NCI-H146 (cell line): ENCODE data around the gene S100Z.
"Not testable (repeated sequence)": the region's sequence is repeated elsewhere in the genome, so short reads cannot be mapped to it uniquely, and the experiment has no call there.

Source experiments
- DNase-seq: peaks from one replicate; lab custom pipeline; 2025; lab: John Stamatoyannopoulos, UW

Gene S100Z

DNA sequence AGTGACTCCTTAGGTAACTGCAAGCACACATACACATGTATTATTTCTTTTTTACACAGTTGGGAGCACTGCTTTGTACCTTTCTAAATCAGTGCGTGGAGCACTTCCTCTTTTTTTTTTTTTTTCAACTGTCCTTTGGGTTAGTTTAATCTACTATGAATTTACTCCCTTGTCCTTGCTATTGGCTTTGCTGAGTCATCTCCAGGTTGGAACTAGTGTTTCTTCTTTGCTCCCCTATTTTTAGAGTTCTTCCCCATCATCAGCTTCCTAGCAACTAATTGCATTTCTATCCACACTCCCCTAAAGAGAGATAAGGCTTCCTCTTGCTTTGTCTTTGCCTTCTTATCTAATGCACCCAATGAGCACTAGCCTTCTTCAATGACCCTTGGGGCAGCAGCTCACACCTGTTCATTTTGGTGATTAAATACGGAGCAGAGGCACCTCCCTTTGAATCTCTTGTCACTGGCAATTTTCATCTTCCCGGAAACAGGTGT lies 24.3 kb downstream of the S100Z start:
- DNase-seq, result peak; percentile 81

DNA sequence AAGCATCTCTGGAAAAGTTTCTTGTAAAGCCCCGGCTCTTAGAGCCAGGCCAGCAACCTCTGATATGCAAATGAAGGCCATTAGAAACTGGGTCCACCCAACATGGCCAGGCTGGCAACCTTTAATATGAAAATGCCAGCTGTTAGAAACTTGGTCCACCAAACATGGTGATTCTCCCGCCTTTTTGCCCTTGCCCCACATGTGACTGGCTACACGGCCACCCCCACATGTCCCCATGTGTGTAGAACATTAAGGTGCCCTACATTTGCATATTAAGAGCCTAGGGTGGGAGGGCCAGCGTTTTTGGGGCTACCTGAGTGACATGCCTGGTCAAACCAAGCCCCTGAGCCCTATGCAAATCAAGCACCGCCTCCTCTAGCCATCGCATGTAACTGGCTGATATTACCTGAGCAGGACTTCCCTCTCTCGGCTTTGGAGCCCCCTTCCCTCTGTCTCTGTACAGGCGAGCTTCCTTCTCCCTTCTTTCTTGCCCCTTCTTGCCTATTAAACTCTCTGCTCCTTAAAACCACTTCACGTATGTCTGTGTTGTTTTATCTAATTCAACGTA lies 39.0 kb downstream of the S100Z start:
- DNase-seq, result no peak

DNA sequence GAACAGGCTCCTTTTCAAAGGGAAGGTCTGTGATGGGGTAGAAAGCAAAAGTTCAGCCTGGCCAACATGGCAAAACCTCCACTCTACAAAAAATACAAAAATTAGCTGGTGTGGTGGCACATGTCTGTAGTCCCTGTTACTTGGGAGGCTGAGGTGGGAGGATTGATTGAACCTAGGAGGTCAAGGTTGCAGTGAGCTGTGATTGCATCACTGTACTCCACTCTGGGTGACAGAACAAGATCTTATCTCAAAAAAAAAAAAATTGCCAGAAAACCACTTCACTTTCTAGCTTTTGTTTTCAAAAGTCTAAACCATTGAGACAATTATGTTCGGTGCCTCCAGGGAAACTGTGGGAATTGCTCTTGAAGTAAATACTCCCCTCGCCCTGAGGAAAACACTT lies 43.5 kb downstream of the S100Z start:
- no peak for DNase-seq

DNA sequence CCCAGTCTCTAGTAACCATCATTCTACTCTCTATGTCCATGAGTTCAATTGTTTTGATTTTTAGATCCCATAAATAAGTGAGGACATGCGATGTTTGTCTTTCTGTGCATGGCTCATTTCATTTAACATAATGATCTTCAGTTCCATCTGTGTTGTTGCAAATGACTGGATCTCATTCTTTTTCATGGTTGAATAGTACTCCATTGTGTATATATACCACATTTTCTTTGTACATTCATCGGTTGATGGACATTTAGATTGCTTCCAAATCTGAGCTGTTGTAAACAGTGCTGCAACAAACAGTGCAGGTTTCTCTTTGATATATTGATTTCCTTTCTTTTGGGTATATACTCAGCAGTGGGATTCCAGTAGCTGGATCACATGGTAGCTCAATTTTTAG lies 46.4 kb downstream of the S100Z start:
- DNase-seq, result no peak

DNA sequence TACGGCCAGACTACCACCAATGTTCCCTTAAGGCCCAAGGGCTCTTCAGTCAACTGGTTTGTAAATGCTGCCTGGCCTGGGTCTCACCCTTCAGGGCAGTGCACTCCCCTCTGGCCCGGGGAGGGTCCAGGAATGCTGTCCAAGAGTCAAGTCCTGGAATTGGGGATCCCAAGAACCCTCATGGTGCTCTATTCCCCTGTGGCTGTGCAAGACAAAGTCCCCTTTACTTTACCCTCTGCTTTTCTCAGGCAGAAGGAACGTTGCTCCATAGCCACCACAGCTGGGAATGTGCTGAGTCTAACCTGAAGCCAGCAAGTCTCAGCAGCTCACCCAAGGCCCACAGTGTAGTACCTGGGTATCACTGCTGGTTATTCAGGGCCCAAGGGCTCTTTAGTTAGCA lies 51.7 kb downstream of the S100Z start:
- no peak for DNase-seq

DNA sequence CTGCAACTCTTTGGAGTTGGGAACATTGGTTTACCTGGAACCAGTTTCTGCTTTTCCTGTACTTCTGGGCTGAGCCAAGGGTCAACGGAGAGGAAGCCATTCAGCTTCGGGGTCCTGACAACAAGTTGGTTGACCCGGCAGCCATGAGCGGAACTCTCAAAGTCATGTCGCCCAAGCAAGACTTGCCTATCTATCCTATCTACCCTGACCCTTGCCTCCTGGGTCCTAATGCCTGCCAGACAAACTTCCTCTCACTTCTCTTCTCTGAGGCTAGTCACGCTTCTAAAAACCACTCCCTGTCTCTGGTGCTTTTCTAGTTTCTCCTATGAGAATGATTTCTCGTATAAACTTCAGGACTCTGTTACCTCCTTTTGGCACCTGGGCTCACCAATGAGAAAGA lies 58.4 kb downstream of the S100Z start:
- no peak for DNase-seq

DNA sequence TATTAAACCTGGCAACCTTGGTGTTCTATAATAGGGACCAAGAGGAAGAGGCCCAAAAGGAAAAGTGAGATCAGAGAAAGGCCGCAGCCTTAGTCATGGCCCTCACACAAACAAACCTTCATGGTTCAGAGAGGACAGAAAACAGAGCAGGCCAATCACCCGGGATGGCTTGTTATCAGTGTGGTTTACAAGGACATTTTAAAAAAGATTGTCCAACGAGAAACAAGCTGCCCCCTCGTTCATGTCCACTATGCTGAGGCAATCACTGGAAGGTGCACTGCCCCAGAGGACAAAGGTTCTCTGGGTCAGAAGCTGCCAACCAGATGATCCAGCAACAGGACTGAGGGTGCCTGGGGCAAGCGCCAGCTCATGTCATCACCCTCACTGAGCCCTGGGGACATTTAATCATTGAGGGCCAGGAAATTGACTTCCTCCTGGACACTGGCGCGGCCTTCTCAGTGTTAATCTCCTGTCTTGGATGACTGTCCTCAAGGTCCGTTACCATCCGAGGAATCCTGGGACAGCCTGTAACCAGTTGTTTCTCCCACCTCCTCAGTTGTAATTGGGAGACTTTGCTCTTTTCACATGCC lies 60.6 kb downstream of the S100Z start:
- DNase-seq, result not testable (repeated sequence)

DNA sequence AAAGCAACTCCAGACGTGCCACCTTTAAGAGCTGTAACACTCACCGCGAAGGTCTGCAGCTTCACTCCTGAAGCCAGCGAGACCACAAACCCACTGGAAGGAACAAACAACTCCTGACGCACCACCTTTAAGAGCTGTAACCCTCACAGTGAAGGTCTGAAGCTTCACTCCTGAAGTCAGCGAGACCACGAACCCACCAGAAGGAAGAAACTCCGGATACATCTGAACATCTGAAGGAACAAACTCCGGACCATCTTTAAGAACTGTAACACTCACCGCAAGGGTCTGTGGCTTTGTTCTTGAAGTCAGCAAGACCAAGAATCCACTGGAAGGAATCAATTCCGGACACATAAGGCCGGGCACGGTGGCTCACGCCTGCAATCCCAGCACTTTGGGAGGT lies 64.9 kb downstream of the S100Z start:
- not testable (repeated sequence) for DNase-seq

DNA sequence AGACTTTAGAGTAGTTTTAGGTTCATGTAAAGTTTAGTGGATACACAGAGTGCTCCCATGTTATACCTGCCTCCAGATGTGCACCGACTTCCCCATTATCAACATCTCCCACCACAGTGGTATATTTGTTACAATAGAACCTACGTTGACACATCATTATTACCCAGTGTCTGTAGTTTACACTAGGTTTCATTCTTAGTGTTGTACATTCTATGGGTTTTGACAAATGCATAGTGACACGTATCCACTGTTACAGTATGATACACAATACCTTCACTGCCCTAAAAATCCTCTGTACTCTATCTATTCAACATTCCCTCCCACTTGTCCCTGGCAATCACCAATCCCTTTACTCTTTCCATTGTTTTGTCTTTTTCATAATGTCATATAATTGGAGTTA lies 68.7 kb downstream of the S100Z start:
- DNase-seq, result no peak

DNA sequence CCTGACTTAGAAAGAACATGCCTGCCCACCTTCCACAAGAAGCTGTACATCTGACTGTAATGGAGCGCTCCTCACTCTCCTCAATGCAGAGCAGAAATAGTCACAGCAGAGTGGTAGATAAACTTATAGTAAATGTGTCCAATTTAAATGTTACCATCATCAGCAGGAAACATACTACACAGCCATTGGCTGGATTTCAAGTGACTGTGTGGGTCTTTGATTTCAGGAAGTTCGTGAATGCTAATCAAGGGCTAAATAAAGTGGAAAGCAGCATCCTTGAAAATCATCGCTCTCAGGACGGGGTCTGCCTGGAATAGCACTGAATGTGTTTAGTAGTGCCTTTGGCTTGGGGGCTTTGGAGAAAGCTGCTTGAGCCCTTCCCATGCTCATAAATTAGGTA lies 70.7 kb downstream of the S100Z start:
- no peak for DNase-seq

DNA sequence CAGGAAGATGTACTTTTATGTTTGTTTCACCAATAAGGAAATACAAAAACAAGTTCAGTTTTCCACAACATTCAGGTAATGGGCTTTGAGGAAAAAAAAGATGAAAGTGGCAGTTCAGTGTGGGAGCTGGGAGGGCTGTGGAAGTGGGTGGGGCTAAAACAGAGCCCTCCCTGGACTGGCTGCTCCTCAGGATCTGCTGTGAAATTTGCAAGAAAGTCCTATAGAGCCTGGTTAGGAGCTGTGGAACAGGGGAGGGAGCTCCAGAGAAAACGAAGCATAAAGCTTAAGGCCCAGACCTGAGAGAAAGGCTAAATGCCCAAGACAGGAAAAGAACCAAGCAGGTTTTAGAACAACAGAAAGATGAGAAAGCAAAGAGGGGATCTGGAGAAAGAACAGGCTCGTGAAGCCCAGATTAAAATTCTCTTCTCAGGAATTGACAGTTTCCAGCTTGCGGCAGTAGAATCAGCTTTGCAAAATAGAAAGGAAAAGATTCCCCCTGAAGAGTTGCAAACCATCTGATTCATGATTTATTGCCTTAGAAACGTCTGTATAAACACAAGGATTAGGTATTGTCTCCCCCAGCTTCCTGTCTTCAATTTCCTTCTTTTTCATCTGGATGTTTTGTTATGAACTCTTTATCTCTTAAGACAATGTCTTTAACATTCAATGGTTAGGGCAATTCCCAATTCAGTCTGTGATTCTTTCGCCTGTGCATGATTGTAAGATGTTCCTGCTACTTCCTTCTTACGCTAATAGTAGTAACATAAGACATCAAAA lies 76.7 kb downstream of the S100Z start:
- no peak for DNase-seq

DNA sequence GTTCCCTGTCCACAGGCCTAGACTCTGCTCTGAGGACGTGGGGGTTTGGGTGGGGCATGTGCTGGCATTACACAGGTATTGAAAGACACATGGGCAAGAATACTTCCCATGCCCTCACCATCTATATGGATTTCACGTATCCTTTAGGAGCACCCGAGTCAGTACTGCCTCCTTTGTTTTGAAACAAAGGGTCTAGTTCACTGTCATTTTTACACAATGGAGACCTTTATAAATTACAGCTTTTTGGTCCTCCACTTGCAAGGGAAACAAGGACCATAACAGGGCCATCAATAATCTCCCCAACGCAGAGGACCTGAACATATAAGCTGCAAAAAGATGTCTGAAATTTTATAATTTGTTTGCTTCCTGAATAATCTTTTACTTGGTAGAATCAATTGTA lies 78.1 kb downstream of the S100Z start:
- no peak for DNase-seq

DNA sequence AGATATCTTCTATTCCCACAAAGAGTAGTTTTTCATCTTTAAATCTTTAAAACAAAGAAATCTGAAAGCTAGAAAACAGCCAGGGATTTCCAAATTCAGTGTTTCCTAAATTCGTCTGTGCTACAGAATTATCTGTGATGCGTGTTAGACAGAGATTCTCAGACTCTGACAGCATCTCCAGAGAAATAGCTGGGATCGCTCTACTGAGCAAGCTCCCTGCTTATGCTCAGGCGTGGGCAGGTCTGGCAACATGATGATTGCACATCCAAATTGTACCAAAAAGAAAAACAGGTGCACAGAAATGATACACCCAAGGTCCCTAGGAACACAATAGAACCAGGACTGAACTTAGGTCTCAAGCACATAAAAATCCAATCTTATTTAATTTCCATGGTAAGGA lies 80.3 kb downstream of the S100Z start:
- no peak for DNase-seq

DNA sequence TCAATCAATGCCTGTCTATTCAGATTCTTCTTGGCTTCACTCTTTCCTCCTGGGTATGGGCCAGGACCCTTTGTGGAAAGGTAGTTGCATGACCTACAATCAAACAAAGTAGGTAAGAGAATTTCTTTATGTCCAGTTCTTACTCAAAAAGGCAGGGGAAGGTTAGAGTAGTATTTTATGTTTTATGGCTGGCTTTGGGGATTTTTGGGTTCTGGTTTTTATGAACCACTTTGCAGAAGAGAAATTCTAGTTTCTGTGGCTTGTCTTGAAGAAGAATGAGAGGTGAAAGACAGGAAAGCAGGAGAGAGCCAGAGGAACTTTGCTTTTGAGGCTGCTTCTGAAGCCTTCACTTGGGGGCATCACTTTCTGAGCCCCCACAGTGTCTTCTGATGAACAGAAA lies 88.4 kb downstream of the S100Z start:
- DNase-seq, result no peak

DNA sequence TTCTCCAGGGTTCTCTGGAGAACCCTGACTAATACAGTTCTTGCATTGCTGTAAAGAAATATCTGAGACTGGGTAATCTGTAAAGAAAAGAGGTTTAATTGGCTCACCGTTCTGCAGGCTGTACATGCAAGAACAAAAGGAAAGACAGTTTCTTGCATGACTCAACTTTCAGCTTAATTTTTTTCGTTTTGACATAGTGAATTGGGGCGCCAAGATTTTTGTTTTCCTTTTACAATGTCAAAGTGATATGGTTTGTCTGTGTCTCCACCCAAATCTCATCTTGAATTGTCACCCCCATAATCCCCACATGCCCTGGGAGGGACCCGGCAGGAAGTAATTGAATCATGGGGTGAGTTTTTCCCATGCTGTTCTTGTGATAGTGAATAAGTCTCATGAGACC lies 91.2 kb downstream of the S100Z start:
- no peak for DNase-seq

DNA sequence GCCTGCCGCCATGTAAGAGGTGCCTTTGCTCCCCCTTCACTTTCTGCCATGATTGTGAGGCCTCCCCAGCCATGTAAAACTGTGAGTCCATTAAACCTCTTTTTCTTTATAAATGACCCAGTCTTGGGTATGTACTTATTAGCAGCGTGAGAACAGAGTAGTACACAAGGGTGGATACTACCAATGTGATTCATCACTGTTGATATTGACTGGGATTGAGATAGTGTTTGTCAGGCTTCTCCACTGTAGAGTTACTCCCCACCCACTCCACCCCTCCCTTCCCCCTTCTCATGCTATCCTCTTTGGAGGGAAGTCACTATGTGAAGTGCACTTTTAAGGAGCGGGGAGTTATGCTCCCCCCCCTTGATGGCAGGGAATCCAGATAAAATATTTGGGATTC lies 91.6 kb downstream of the S100Z start:
- DNase-seq, result no peak

DNA sequence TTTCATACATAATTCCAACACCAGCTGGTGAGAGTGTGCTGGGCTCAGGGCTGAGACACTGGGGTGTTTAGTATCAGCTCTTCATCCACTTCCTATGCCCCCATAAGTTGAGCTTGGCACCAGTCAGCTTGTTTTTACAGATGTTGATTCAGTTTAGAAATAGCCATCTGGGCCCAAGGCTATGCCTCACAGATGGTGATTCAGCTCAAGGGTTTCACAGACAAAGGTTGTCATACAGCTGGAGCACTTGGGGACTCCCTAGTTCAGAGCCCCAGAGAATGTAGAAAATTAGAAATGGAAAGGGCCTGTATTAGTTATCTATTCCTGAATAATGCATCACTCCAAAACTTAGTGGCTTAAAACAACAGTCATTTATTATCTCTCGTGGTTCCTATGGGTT lies 92.8 kb downstream of the S100Z start:
- no peak for DNase-seq

DNA sequence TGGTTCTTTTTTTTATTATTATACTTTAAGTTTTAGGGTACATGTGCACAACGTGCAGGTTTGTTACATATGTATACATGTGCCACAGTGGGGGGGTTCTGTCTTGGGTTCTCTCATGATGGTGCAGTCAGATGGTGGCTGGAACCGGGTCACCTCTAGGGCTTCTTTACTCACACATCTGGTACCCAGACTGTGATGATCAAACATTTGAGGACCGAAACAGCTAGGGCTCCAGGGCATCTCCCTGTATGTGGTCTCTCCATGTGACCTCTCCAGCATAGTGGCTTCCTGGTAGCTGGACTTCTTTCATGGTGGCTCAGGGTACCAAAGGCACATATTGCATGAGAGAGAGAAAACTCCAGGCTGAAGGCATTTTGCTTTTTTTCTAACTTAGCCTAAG lies 93.2 kb downstream of the S100Z start:
- no peak for DNase-seq

DNA sequence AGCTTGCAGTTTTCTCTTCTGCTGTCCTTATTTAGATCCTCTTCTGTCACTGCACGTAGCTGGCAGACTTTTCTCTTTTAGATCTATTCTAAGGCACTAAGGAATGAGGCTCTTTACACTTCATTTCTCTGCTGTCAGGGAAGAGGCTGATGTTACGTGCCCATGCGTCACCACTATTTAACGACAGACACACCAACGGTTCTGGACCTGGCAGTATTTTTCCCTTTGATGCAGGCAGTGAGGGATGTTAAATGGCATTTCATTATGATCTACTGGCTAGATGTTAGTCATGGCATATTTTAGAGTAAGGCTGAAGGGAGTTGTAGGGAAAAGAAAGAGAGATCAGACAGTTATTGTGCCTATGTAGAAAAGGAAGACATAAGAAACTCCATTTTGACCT lies 94.8 kb downstream of the S100Z start:
- DNase-seq, result no peak

DNA sequence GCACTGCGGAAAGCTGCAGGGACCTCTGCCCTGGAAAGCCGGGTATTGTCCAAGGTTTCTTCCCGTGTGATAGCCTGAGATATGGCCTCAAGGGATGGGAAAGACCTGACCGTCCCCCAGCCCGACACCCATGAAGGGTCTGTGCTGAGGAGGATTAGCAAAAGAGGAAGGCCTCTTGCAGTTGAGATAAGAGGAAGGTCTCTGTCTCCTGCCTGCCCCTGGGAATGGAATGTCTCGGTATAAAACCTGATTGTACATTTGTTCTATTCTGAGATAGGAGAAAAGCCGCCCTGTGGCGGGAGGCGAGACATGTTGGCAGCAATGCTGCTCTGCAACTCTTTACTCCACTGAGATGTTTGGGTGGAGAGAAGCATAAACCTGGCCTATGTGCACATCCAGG lies 95.4 kb downstream of the S100Z start:
- DNase-seq, result not testable (repeated sequence)

DNA sequence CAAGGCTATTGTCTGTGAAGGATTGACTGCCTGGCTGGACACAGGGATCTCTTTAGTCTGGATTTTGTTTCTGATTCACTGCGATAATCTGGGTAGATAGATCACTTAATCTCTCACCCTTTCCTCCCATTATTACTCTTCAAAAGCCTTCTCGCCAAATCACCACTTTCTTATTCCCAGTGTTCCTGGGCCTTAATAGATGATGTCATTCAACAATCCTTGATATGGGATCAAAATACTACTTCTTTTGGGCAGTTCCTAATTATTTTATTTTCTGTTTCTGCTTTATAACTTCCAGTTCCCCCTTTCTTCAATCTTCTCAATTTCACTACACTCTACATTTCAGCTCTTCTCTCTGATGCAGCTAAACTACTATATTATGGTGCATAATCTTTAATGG lies 96.3 kb downstream of the S100Z start:
- DNase-seq, result no peak

DNA sequence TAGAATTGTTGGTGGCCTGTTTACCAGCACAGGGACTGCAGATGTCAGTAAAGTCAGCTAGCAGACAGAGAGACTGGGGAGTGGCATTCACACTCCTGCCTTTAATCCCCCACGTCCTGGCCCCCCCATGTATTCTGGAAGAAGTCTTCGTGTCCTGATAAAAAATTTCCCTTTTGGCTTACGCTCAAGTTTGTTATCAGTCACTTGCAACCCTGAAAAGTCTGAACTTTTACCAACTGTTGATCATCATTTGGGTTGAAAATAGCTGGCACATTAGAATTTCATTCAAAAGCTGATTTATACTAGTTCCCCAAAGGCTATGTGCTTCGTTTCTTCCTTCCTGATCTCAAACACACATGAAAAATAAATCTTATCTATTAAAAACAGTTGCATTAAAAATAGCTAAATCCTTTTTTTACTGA lies 97.3 kb downstream of the S100Z start:
- DNase-seq, result no peak

DNA sequence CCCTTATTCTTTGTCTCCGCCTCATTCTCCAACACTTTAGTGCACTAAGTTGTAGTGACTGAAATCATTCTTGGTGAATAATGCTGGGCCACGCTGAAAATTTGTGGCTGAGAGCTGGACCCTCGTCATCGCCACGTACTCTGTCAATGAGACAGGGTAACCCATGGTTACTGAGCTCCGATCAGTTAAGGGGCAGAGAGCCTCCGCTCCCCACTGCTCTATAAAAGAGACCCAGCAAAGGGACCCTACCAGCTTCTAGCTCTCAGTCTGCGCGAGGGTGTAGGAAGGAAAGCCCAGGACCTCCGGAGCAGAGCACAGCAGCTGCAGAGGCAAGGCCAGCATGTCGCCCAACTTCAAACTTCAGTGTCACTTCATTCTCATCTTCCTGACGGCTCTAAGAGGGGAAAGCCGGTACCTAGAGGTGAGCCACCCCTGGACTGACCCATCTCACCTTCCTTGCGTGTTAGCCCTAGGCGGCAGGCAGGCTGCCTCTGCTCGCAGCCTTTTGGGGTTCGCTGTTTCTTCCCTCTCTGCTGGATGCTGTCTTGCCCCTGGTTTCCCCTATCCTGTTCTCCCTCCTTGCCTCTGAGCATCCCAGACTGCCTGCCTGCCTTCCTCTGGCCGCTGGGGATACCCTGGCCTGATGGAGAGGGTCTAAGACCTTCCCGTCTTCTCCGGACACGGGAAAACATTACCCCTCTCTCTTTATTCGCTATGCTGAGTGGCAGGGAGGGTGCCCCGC lies 103.2 kb downstream of the S100Z start, which contains the start of gene CRHBP:
Gene CRHBP (plus strand): TSS at position 251 of the 742 bp plus-strand sequence. CDS start 90 bp downstream, at position 341.
- DNase-seq, result no peak
